WTC11 (cell line): ENCODE results near the gene SUCLG1. TPM values are rescaled to one million over a fixed set of nuclear protein-coding genes. Genes with fewer than 3 reads are reported as not detected.
A peak's percentile ranks its signal among the peaks of the same experiment; 100 is the strongest.

Experiments
- ATAC-seq: fragments of 200-7000 bp; cut with Tn5 transposase; 2 replicates; pipeline ENCODE4 v1.10.0; 2021; ENCODE audit warnings: mild to moderate bottlenecking, moderate library complexity
- CTCF ChIA-PET: fragments of 300-600 bp; sonication (Branson Sonifier 250); formaldehyde crosslinking; loops from one replicate; lab custom pipeline; 2021; ENCODE audit warnings: antibody characterized with exemption; lab: Charles Lee
- POLR2A ChIA-PET: fragments of 350-600 bp; sonication (Branson Sonifier 250); formaldehyde crosslinking; loops from one replicate; lab custom pipeline; 2021; ENCODE audit warnings: antibody characterized with exemption; lab: Charles Lee
- DNase-seq: peaks from one replicate; pipeline ENCODE4 v3.0.0; 2021; ENCODE audit warnings: low spot score
- H3K27ac Mint-ChIP-seq: 2 replicates; pipeline ENCODE4 v1.8.0; 2021; ENCODE audit warnings: mixed read lengths
- H3K27me3 Mint-ChIP-seq: 2 replicates; pipeline ENCODE4 v1.8.0; 2021; ENCODE audit warnings: low read depth, mild to moderate bottlenecking, moderate library complexity, mixed read lengths
- H3K36me3 Mint-ChIP-seq: 2 replicates; pipeline ENCODE4 v1.8.0; 2021; ENCODE audit warnings: mixed read lengths
- H3K4me1 Mint-ChIP-seq: 2 replicates; pipeline ENCODE4 v1.8.0; 2022; ENCODE audit warnings: mixed read lengths
- H3K4me3 Mint-ChIP-seq: 2 replicates; pipeline ENCODE4 v1.8.0; 2021; ENCODE audit warnings: mild to moderate bottlenecking, moderate library complexity, mixed read lengths
- H3K9me3 Mint-ChIP-seq: 2 replicates; pipeline ENCODE4 v1.8.0; 2021; ENCODE audit warnings: mixed read lengths
- ATF1 ChIP-seq: sonication (generic); formaldehyde crosslinking; IDR thresholded peaks from 2 replicates; pipeline ENCODE4 v1.8.1; 2023; ENCODE audit warnings: mild to moderate bottlenecking, moderate library complexity, missing genetic modification reagents
- ATF3 ChIP-seq: sonication (generic); formaldehyde crosslinking; conservative IDR thresholded peaks from 2 replicates; pipeline ENCODE4 v1.8.1; 2022; ENCODE audit warnings: mild to moderate bottlenecking, missing genetic modification reagents
- CREM ChIP-seq: sonication (generic); formaldehyde crosslinking; IDR thresholded peaks from 2 replicates; pipeline ENCODE4 v1.8.1; 2022; ENCODE audit warnings: mild to moderate bottlenecking, missing genetic modification reagents, moderate library complexity
- CTCF ChIP-seq: fragments of 200-600 bp; IDR thresholded peaks from 2 replicates; pipeline ENCODE4 v1.8.0; 2022; ENCODE audit warnings: antibody characterized with exemption
- ELF4 ChIP-seq: sonication (generic); formaldehyde crosslinking; IDR thresholded peaks from 2 replicates; pipeline ENCODE4 v1.8.1; 2022; ENCODE audit warnings: low read depth, mild to moderate bottlenecking, moderate library complexity, missing genetic modification reagents
- FOXJ3 ChIP-seq: sonication (generic); formaldehyde crosslinking; IDR thresholded peaks from 2 replicates; pipeline ENCODE4 v1.9.0; 2021; ENCODE audit warnings: missing genetic modification reagents, mild to moderate bottlenecking, borderline replicate concordance
- FOXP4 ChIP-seq: sonication (generic); formaldehyde crosslinking; IDR thresholded peaks from 2 replicates; pipeline ENCODE4 v1.8.0; 2022; ENCODE audit warnings: mild to moderate bottlenecking, missing genetic modification reagents
- GTF2I ChIP-seq: fragments of 250-450 bp; sonication (Bioruptor Pico); conservative IDR thresholded peaks from 2 replicates; pipeline ENCODE4 v1.4.0; 2021; ENCODE audit warnings: mild to moderate bottlenecking
- MXD4 ChIP-seq: fragments of 250-450 bp; sonication (Bioruptor Pico); IDR thresholded peaks from 2 replicates; pipeline ENCODE4 v1.8.0; 2021; ENCODE audit warnings: mild to moderate bottlenecking, moderate library complexity, borderline replicate concordance
- NFYB ChIP-seq: sonication (generic); formaldehyde crosslinking; conservative IDR thresholded peaks from 2 replicates; pipeline ENCODE4 v1.8.0; 2022; ENCODE audit warnings: low read depth, missing genetic modification reagents
- NR1H2 ChIP-seq: sonication (generic); formaldehyde crosslinking; IDR thresholded peaks from 2 replicates; pipeline ENCODE4 v1.9.0; 2021; ENCODE audit warnings: mild to moderate bottlenecking, moderate library complexity, missing genetic modification reagents
- SOX15 ChIP-seq: fragments of 250-450 bp; sonication (Bioruptor Pico); IDR thresholded peaks from 2 replicates; pipeline ENCODE4 v1.9.0; 2021; ENCODE audit warnings: mild to moderate bottlenecking
- TCF7 ChIP-seq: sonication (generic); formaldehyde crosslinking; IDR thresholded peaks from 2 replicates; pipeline ENCODE4 v1.8.0; 2022; ENCODE audit warnings: mild to moderate bottlenecking, low read depth, missing genetic modification reagents, moderate library complexity
- ZMAT4 ChIP-seq: fragments of 250-450 bp; sonication (Bioruptor Pico); IDR thresholded peaks from 2 replicates; pipeline ENCODE4 v1.9.0; 2021; ENCODE audit warnings: mild to moderate bottlenecking
- ZNF425 ChIP-seq: fragments of 250-450 bp; sonication (Bioruptor Pico); conservative IDR thresholded peaks from 2 replicates; pipeline ENCODE4 v1.9.0; 2021; ENCODE audit warnings: mild to moderate bottlenecking
- total RNA-seq: library from RNA; stranded (reverse); gene quantifications from 3 replicates; pipeline ENCODE4 v1.2.3, GENCODE V29; 2021

Gene SUCLG1
- total RNA-seq, 1 experiment from 2014 or later: 52.4 TPM

GRCh38 chr2:84427235-84428138 lies 31.6 kb downstream of the SUCLG1 start (continued):
- TF ChIP-seq FOXP4 (no peak), NR1H2 (CRISPR knock-in tag) (no peak), ZNF425 (CRISPR knock-in tag) (no peak), ELF4 (no peak), ATF3 (CRISPR knock-in tag) (no peak)

- H3K4me3 Mint-ChIP-seq: no peak overlapping the region
- ChIA-PET CTCF (interaction anchor here (1.0 kb wide), 1 partner anchor 115 kb away, joined by 3 read pairs; no protein-coding TSS in a partner anchor), POLR2A (no interaction called here)
- no peak overlapping the region for H3K27ac Mint-ChIP-seq
- ATAC-seq (no peak), DNase-seq (no peak)
- peaks cover 3% of the 10 kb centered on the region; the same call in 1 of the 2 replicates for H3K9me3 Mint-ChIP-seq
- H3K36me3 Mint-ChIP-seq: peaks cover 15% of the 10 kb centered on the region
- no peaks in the 10 kb centered on the region for H3K27me3 Mint-ChIP-seq
- TF ChIP-seq ATF1: no peak
- no peak for TF ChIP-seq TCF7 (CRISPR knock-in tag)
- TF ChIP-seq CREM (CRISPR knock-in tag): no peak
- no peak for TF ChIP-seq MXD4
- no peak for TF ChIP-seq GTF2I (CRISPR knock-in tag)
- no peak for TF ChIP-seq FOXJ3 (CRISPR knock-in tag)
- no peak for TF ChIP-seq NFYB (CRISPR knock-in tag)
- no peaks in the 10 kb centered on the region for H3K4me1 Mint-ChIP-seq
These were observed 33.8 kb downstream of the SUCLG1 start for GRCh38 chr2:84425310-84425709.

- POLR2A ChIA-PET: no interaction called here
- Mint-ChIP-seq H3K36me3 (peaks cover 9% of the 10 kb centered on the region), H3K4me3 (no peak overlapping the region), H3K27me3 (no peaks in the 10 kb centered on the region), H3K4me1 (no peaks in the 10 kb centered on the region), H3K9me3 (peaks cover 6% of the 10 kb centered on the region; the same call in 1 of the 2 replicates), H3K27ac (no peak overlapping the region)
- TF ChIP-seq ZMAT4 (no peak), TCF7 (CRISPR knock-in tag) (no peak), SOX15 (CRISPR knock-in tag) (no peak), CTCF (peak; percentile 31; the same call in 1 of the 2 replicates)
- CTCF ChIA-PET: no interaction called here
- no peak for DNase-seq
- ATAC-seq: no peak
These were observed 34.9 kb downstream of the SUCLG1 start for GRCh38 chr2:84424152-84424551.
